CD4-positive, alpha-beta memory T cell (primary cell): Measurements from ENCODE around the gene THYN1. TPM values are rescaled to one million over a fixed set of nuclear protein-coding genes. Genes with fewer than 3 reads are reported as not detected.

Experiments
- CTCF ChIA-PET: fragments of 350-600 bp; sonication (Branson Sonifier 250); formaldehyde crosslinking; loops from one replicate; lab custom pipeline; 2021; ENCODE audit warnings: inconsistent platforms; ENCODE audit not compliant: partially characterized antibody; lab: Charles Lee
- POLR2A ChIA-PET: fragments of 350-600 bp; sonication (Branson Sonifier 250); formaldehyde crosslinking; loops from one replicate; lab custom pipeline; 2021; ENCODE audit not compliant: partially characterized antibody; lab: Charles Lee
- DNase-seq, 5 donors: peaks; one replicate each; pipeline versions ENCODE4 v3.0.0 to v3.0.0-alpha.2; 2020 to 2022; ENCODE audit warnings: mixed read lengths in 1 of 5
- H3K27ac ChIP-seq: one replicate; pipeline ENCODE4 v1.7.0; 2013; ENCODE audit warnings: low read depth, low read length
- H3K27me3 ChIP-seq: 2 replicates; pipeline ENCODE4 v1.7.0; 2013; ENCODE audit warnings: mild to moderate bottlenecking, low read length, moderate library complexity; ENCODE audit not compliant: insufficient read depth
- H3K36me3 ChIP-seq: 2 replicates; pipeline ENCODE4 v1.7.0; 2013; ENCODE audit warnings: mild to moderate bottlenecking, low read length, moderate library complexity; ENCODE audit not compliant: insufficient read depth
- H3K4me1 ChIP-seq: 2 replicates; pipeline ENCODE4 v1.7.0; 2013; ENCODE audit warnings: mild to moderate bottlenecking, low read length, moderate library complexity; ENCODE audit not compliant: insufficient read depth
- H3K4me3 ChIP-seq, 2 donors: one replicate each; pipeline ENCODE4 v1.7.0; 2013; ENCODE audit warnings: low read length in 2 of 2, mild to moderate bottlenecking in 1 of 2
- H3K9me3 ChIP-seq, 2 donors: one replicate each; pipeline ENCODE4 v1.7.0; 2013; ENCODE audit warnings: low read length in 2 of 2, control low read depth in 1 of 2; ENCODE audit not compliant: control insufficient read depth in 1 of 2
- H3K27ac Mint-ChIP-seq, 7 donors: one replicate each; pipeline ENCODE4 v1.8.0; 2020 to 2021; ENCODE audit warnings: mixed read lengths in 7 of 7, mild to moderate bottlenecking in 6 of 7, inconsistent platforms in 3 of 7, moderate library complexity in 3 of 7
- H3K27me3 Mint-ChIP-seq, 2 donors: one replicate each; pipeline ENCODE4 v1.8.0; 2020 to 2021; ENCODE audit warnings: mixed read lengths in 2 of 2
- H3K36me3 Mint-ChIP-seq, 2 donors: one replicate each; pipeline ENCODE4 v1.8.0; 2020 to 2021; ENCODE audit warnings: mixed read lengths in 2 of 2, inconsistent platforms in 1 of 2, mild to moderate bottlenecking in 1 of 2
- H3K4me1 Mint-ChIP-seq, 4 donors: one replicate each; pipeline ENCODE4 v1.8.0; 2020 to 2021; ENCODE audit warnings: mixed read lengths in 4 of 4, mild to moderate bottlenecking in 1 of 4
- H3K4me3 Mint-ChIP-seq, 8 donors: one replicate each; pipeline ENCODE4 v1.8.0; 2020 to 2021; ENCODE audit warnings: mixed read lengths in 8 of 8, mild to moderate bottlenecking in 7 of 8, moderate library complexity in 6 of 8, inconsistent platforms in 3 of 8
- H3K9me3 Mint-ChIP-seq, 8 donors: one replicate each; pipeline ENCODE4 v1.8.0; 2020 to 2021; ENCODE audit warnings: mixed read lengths in 8 of 8, mild to moderate bottlenecking in 5 of 8, inconsistent platforms in 3 of 8, moderate library complexity in 1 of 8
- intact Hi-C: fragments of 100-400 bp; cut with micrococcal nuclease; formaldehyde crosslinking; loops from one replicate; pipeline ENCODE4 v1.15.1; 2023
- polyA plus RNA-seq, 2 donors: library from polyadenylated mRNA; unstranded; fragments of 300-500 nt; fragmentation: Illumina TruSeq; gene quantifications; one replicate each; pipeline ENCODE4 v1.2.3, GENCODE V29; 2021
- total RNA-seq, 2 experiments: library from RNA; stranded (reverse); gene quantifications; one replicate each; pipeline ENCODE4 v1.2.3, GENCODE V29; 2021

THYN1 gene
- total and polyA plus RNA-seq, 4 experiments from 2014 or later, result 59.3 to 163 (median 94.5) TPM

GRCh38 chr11:134243913-134244312, 9.2 kb downstream of the THYN1 start:
- peak overlapping the region in 1 of 7 donors; percentile 22 for H3K27ac Mint-ChIP-seq
- Histone ChIP-seq H3K9me3 (no peaks in the 10 kb centered on the region), H3K27ac (no peak overlapping the region), H3K36me3 (peaks cover 67% of the 10 kb centered on the region), H3K27me3 (no peaks in the 10 kb centered on the region), H3K4me1 (no peaks in the 10 kb centered on the region), H3K4me3 (no peak overlapping the region)
- no peaks in the 10 kb centered on the region for H3K4me1 Mint-ChIP-seq
- H3K4me3 Mint-ChIP-seq, result no peak overlapping the region
- ChIA-PET CTCF (interaction anchor here (0.6 to 1.6 kb wide), 11 partner anchors 12 to 316 kb away, joined by 3 to 9 read pairs (median 3); partner anchors contain the start of genes GLB1L3, NCAPD3 and VPS26B), POLR2A (interaction anchor here (0.6 to 2.6 kb wide), 2 partner anchors 19 to 30 kb away, joined by 3 to 19 read pairs; partner anchors contain the start of genes NCAPD3 and VPS26B)
- intact Hi-C loops, result loop anchor here (1.0 to 2.0 kb wide), 2 partner anchors 19 to 37 kb away; partner anchors contain the start of gene VPS26B
- H3K36me3 Mint-ChIP-seq, result peaks cover 43 to 86% of the 10 kb centered on the region in 2 donors
- H3K27me3 Mint-ChIP-seq, result no peaks in the 10 kb centered on the region
- no peaks in the 10 kb centered on the region for H3K9me3 Mint-ChIP-seq
- DNase-seq, result no peak

GRCh38 chr11:134242376-134242775, 10.8 kb downstream of the THYN1 start:
- Histone ChIP-seq H3K27me3 (no peaks in the 10 kb centered on the region), H3K27ac (no peak overlapping the region), H3K4me3 (no peak overlapping the region), H3K36me3 (peaks cover 63% of the 10 kb centered on the region), H3K4me1 (no peaks in the 10 kb centered on the region), H3K9me3 (no peaks in the 10 kb centered on the region)
- H3K27me3 Mint-ChIP-seq, result no peaks in the 10 kb centered on the region
- H3K36me3 Mint-ChIP-seq, result peaks cover 39 to 80% of the 10 kb centered on the region in 2 donors
- peak overlapping the region in 4 of 7 donors; percentile 4 to 59 (median 18) for H3K27ac Mint-ChIP-seq
- intact Hi-C loops, result no loop called here
- H3K4me3 Mint-ChIP-seq, result no peak overlapping the region
- no peaks in the 10 kb centered on the region for H3K4me1 Mint-ChIP-seq
- no peak for DNase-seq
- no peaks in the 10 kb centered on the region for H3K9me3 Mint-ChIP-seq
- ChIA-PET POLR2A (no interaction called here), CTCF (no interaction called here)

GRCh38 chr11:134240592-134240991, 12.6 kb downstream of the THYN1 start:
- no peak overlapping the region for H3K4me3 Mint-ChIP-seq
- ChIA-PET POLR2A (interaction anchor here (2.0 kb wide), 1 partner anchor 16 kb away, joined by 8 read pairs; the partner anchor contains the start of genes NCAPD3 and VPS26B), CTCF (interaction anchor here (0.6 to 1.5 kb wide), 4 partner anchors 14 to 32 kb away, joined by 3 to 6 read pairs (median 4); partner anchors contain the start of genes NCAPD3 and VPS26B)
- H3K27me3 Mint-ChIP-seq, result no peaks in the 10 kb centered on the region
- H3K9me3 Mint-ChIP-seq, result no peaks in the 10 kb centered on the region
- no peak overlapping the region for H3K27ac ChIP-seq
- intact Hi-C loops, result no loop called here
- no peaks in the 10 kb centered on the region for H3K4me1 Mint-ChIP-seq
- no peak for DNase-seq
- H3K9me3 ChIP-seq, result no peaks in the 10 kb centered on the region
- no peak overlapping the region for H3K4me3 ChIP-seq
- no peaks in the 10 kb centered on the region for H3K4me1 ChIP-seq
- peaks cover 41 to 79% of the 10 kb centered on the region in 2 donors for H3K36me3 Mint-ChIP-seq
- no peaks in the 10 kb centered on the region for H3K27me3 ChIP-seq
- peaks cover 69% of the 10 kb centered on the region for H3K36me3 ChIP-seq
- H3K27ac Mint-ChIP-seq, result peak overlapping the region in 1 of 7 donors; percentile 8

GRCh38 chr11:134238956-134239355, 14.2 kb downstream of the THYN1 start:
- Mint-ChIP-seq H3K27me3 (no peaks in the 10 kb centered on the region), H3K4me3 (no peak overlapping the region), H3K27ac (no peak overlapping the region), H3K9me3 (no peaks in the 10 kb centered on the region), H3K36me3 (peaks cover 44 to 73% of the 10 kb centered on the region in 2 donors), H3K4me1 (no peaks in the 10 kb centered on the region)
- no peak for DNase-seq
- Histone ChIP-seq H3K27ac (no peak overlapping the region), H3K4me3 (no peak overlapping the region), H3K9me3 (no peaks in the 10 kb centered on the region), H3K4me1 (no peaks in the 10 kb centered on the region), H3K27me3 (no peaks in the 10 kb centered on the region), H3K36me3 (peaks cover 71% of the 10 kb centered on the region)
- POLR2A ChIA-PET, result interaction anchor here (1.0 to 1.3 kb wide), 4 partner anchors 12 to 16 kb away, joined by 3 to 7 read pairs (median 4); partner anchors contain the start of genes NCAPD3 and VPS26B
- intact Hi-C loops, result no loop called here
- CTCF ChIA-PET, result interaction anchor here (1.5 kb wide), 1 partner anchor 15 kb away, joined by 6 read pairs; the partner anchor contains the start of gene ACAD8

GRCh38 chr11:134237557-134237922, 15.6 kb downstream of the THYN1 start:
- Histone ChIP-seq H3K9me3 (no peaks in the 10 kb centered on the region), H3K27ac (no peak overlapping the region), H3K27me3 (no peaks in the 10 kb centered on the region), H3K4me1 (peaks cover 1% of the 10 kb centered on the region), H3K36me3 (peaks cover 60% of the 10 kb centered on the region), H3K4me3 (no peak overlapping the region)
- DNase-seq, result no peak
- Mint-ChIP-seq H3K27ac (peak overlapping the region in 1 of 7 donors; percentile 70), H3K4me3 (no peak overlapping the region), H3K4me1 (peaks cover 1 to 5% (median 4%) of the 10 kb centered on the region in 4 donors), H3K27me3 (no peaks in the 10 kb centered on the region), H3K9me3 (no peaks in the 10 kb centered on the region), H3K36me3 (peaks cover 37 to 66% of the 10 kb centered on the region in 2 donors)
- ChIA-PET CTCF (no interaction called here), POLR2A (no interaction called here)
- intact Hi-C loops, result no loop called here

- Mint-ChIP-seq H3K36me3 (peaks cover 33 to 61% of the 10 kb centered on the region in 2 donors), H3K4me3 (peak overlapping the region in 1 of 8 donors; percentile 26), H3K4me1 (peaks cover 5 to 10% (median 7%) of the 10 kb centered on the region in 4 donors), H3K27me3 (no peaks in the 10 kb centered on the region), H3K9me3 (no peaks in the 10 kb centered on the region), H3K27ac (peak overlapping the region in 4 of 7 donors; percentile 48 to 92 (median 74))
- intact Hi-C loops, result no loop called here
- Histone ChIP-seq H3K9me3 (no peaks in the 10 kb centered on the region), H3K4me1 (peaks cover 7% of the 10 kb centered on the region), H3K27me3 (no peaks in the 10 kb centered on the region), H3K36me3 (peaks cover 57% of the 10 kb centered on the region), H3K27ac (no peak overlapping the region), H3K4me3 (no peak overlapping the region)
- no peak for DNase-seq
- ChIA-PET POLR2A (no interaction called here), CTCF (no interaction called here)
These were observed 16.2 kb downstream of the THYN1 start for GRCh38 chr11:134236834-134237556.

- POLR2A ChIA-PET, result interaction anchor here (2.8 kb wide), 1 partner anchor 11 kb away, joined by 17 read pairs; the partner anchor contains the start of genes NCAPD3 and VPS26B
- Mint-ChIP-seq H3K27ac (no peak overlapping the region), H3K4me3 (no peak overlapping the region), H3K9me3 (no peaks in the 10 kb centered on the region), H3K4me1 (peaks cover 12 to 26% (median 14%) of the 10 kb centered on the region in 4 donors), H3K36me3 (peaks cover 33 to 60% of the 10 kb centered on the region in 2 donors), H3K27me3 (no peaks in the 10 kb centered on the region)
- Histone ChIP-seq H3K27me3 (no peaks in the 10 kb centered on the region), H3K4me1 (peaks cover 13% of the 10 kb centered on the region), H3K27ac (no peak overlapping the region), H3K4me3 (no peak overlapping the region), H3K9me3 (no peaks in the 10 kb centered on the region), H3K36me3 (peaks cover 48% of the 10 kb centered on the region)
- DNase-seq, result no peak
- intact Hi-C loops, result no loop called here
- CTCF ChIA-PET, result interaction anchor here (1.4 kb wide), 1 partner anchor 13 kb away, joined by 4 read pairs; no protein-coding TSS in a partner anchor
These were observed 17.8 kb downstream of the THYN1 start for GRCh38 chr11:134235399-134235798.
